COLO829 (cell line): ENCODE measurements around the gene TLCD3A.
"Not testable (repeated sequence)": the region's sequence is repeated elsewhere in the genome, so short reads cannot be mapped to it uniquely, and the experiment has no call there.

ENCODE experiments used
- DNase-seq: peaks from one replicate; pipeline ENCODE4 v3.0.0; 2012; ENCODE audit warnings: low spot score

Gene TLCD3A

DNA sequence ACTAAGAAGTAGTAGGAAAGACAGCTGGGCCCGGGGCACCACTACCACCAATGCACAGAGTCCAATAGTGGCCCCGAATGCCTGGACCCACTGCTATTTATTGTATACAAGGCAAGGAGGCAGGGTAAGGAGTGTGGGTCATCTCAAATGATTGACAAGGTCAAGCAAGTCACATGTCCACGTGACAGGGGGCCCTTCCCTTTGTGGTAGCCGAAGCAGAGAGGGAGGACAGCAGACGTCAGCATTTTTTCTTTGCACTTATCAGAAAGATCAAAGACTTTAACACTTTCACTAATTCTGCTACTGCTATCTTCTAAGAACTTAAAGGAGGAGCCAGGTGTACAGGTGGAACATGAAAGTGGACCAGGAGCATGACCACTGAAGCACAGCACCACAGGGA lies 24.3 kb upstream of the TLCD3A start:
- no peak for DNase-seq

DNA sequence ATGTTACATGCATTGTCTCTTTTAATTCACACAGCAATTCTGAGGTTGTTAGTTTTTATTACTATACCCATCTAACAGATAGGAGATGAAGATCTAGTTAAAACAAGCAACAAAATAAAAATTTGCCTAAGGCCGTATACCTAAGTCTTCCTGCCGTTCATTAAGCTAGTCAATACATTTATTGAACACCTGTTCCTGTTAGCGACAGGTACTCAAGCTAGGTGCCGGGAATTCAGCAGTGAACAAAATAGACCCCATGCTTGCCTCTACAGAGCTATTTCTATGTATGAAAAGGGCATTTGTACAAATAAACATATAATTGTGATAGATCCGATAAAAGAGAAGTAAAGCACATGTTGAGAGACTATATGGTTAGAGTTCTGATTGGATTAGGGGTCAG lies 14.3 kb upstream of the TLCD3A start:
- DNase-seq, result no peak

DNA sequence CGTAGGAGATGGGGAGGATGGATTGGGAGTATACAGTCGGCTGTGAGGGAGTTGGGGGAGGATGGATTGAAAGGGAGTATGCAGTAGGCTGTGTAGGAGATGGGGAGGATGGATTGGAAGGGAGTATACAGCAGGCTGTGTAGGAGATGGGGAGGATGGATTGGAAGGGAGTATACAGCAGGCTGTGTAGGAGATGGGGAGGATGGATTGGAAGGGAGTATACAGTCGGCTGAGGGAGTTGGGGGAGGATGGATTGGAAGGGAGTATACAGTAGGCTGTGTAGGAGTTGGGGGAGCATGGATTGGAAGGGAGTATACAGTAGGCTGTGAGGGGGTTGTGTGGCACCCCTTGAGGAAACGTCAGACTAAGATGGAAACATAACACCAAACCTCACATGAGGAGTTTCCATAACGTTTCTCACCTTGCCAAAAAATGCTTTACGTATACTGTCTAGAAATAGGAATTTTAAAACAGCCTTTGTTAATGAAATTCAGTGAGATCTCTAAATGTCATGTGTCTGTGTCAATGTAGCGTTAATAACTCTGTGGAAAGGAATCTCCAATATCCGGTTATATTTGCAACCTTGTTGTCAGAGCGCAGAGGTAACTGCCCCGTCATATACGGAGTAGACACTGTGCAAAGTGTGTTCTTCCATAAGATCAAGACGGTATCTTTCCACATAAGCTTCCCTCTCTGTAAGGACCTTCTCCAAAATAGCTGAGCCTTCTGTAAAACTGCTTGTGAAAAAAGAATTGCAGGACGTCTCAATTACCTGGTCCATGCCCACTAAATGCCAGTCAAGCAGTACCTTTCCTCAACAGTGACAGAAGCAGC lies 11.5 kb upstream of the TLCD3A start:
- no peak for DNase-seq

DNA sequence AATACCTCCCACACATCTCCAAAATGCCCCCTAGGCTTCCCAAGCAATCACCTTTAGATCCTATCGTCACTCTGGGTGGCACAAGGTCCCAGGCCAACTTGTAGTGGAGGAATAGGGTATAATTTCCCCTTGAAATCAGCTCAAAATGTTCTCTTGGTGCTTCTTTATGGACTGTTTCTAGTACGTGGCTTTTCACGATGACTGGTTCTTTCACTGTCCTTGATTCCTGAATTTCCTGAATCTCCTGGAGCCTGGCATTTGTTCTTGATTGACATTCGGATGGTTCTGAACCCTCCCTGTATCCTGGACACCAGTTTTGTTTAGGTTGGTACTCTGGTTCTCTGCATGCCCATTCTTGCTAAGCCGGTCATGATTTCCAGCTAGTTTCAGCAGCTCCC lies 10.9 kb upstream of the TLCD3A start:
- DNase-seq, result no peak

DNA sequence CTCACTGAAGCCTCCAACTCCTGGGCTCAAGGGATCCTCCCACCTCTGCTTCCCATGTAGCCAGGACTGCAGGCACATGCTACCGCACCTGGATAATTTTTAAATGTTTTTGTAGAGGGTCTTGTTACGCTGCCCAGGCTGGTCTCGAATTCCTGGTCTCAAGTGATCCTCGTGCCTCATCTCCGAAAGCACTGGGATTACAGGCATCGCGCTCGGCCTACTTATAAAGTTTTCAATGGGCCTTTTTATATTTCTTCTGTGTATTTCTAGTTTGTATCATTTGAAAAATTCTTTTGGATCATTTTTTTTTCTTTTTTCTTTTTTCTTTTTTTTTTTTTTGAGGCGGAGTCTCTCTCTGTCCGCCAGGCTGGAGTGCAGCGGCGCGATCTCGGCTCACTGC lies 7.3 kb upstream of the TLCD3A start:
- DNase-seq, result no peak

DNA sequence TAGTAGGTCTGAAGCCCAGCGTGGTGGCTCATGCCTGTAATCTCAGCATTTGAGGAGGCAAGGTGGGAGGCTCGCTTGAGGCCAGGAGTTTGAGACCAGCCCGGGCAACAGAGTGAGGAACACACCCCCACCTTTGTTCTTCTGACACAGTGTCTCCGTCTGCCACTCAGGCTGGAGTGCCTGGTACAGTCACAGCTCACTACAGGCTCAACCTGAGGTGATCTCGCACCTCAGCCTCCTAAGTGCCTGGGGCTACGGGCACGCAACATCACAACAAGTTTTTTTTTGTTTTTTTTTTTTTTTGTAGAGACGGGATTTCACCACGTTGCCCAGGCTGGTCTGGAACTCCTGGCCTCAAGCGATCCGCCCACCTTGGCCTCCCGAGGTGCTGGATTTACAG lies 6.7 kb upstream of the TLCD3A start:
- no peak for DNase-seq

DNA sequence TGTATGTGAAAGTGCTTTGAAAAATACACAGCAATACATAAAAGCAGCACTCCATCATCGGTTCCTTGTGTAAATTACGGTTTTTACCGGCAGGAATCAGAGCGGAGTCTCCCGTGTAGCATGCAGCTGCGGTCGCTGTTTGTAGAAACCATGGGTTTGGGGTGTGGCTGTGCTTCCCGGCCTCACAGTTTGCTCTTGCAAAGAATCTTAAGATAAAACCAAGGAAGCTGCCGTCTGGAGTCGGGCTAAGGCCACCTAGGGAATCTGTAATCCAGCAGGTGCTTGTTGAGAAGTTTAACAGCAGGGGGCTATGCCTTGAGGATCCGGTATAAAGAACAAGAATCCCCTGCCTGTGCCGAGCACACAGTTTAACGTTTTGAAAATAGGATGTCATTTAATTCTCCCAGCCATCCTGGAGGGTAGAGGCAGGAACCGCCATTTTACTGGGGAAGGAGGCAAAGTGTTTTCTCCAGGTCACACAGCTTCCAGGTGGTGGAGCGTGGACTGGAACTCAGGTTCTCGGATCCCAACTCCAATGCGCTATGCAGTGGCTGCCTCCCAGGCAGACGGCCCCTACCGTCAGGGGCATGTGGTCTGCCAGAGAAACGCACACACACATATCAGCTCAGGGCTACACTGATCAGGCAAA lies 6.0 kb upstream of the TLCD3A start:
- DNase-seq, result no peak

DNA sequence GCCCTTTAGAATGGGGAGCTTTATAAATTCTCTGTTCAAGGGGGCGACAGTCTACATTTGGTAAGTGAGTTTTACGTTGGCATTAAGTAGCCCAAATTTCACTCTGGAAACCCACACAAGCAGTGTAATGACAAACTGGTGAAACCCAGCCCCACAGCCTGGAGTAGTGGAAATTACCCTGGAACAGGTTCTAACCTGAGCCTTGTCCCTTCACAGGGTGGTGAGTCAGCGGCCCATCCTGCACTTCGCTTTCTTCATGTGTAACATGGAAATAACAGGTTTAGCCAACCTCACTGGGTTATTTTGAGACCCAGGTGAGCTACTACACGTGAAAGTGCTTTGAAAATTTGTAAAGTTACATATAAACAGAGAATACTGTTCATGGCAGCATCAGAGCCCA lies 3.5 kb upstream of the TLCD3A start:
- no peak for DNase-seq

DNA sequence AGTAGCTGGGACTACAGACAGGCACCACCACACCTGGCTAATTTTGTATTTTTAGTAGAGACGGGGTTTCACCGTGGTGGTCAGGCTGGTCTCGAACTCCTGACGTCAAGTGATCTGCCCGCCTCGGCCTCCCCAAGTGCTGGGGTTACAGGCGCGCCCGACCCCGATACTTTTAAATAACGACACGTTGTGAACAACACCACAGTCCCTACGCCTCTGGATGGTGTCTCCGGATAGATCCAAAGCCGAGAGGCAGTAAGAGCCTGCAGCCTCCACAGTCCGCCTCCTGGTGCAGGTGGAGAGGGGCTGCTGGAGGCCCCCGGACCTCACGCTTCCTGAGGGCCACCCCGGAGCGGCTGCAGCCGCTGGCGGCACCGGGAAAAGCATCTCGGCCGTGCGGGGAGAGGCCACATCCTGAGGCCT lies 741 bp upstream of the TLCD3A start:
- no peak for DNase-seq

DNA sequence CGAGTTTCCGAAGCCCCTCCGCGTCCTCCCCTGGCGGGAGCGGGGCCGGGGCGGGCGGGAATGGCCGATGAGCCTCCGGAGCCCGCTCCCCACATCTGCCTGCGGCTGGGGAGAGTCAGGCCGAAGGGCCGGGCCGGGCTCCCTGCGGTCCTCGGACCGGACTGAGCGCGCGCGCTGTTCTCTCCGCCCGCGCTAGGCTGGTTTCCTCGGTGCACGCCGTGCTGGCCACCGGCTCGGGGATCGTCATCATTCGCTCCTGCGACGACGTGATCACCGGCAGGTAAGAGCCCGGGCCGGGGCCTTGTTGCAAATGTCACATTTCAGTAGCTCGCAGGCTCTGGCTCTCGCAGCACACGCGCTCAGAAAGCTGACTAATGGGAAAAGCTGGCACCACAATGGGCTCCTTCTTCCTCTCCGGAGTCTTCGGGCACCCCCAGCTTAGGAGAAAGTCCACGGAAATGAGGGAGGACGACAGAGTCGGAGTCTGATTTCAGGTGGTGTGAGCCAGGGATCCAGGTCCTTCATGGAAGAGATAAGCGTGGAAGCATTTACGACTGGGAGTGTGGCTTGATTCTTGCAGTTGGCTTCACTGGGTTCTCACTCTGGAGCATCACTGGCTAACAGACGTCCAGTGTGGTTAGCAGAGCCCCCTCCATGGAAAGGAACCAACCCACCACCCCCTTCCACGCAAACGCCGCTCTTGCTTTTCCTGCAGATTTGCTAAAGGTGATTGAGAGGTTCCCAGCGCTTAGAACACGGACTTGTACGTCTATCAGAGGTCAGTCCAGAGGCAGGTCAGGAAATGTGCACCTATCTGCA lies 715 bp downstream of the TLCD3A start:
- no peak for DNase-seq

DNA sequence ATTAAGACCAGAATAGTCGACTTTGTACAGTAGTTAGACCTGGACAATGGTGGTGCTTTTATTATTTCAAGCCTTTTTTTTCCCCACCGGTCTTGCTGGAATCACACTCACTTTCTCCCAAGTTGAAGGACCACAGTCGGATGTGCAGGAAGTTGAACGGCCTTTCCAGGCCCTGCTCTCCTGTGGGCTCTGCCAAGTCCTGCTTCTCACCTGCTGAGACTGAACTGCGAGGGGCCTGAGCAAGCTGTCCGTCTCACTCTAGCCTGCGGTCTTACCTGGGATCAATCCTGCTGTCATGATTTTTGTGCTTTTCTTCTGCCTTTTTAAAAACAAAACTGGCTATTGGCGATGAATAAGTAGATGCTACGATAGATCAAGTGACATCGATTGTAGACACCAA lies 1.3 kb downstream of the TLCD3A start:
- no peak for DNase-seq

DNA sequence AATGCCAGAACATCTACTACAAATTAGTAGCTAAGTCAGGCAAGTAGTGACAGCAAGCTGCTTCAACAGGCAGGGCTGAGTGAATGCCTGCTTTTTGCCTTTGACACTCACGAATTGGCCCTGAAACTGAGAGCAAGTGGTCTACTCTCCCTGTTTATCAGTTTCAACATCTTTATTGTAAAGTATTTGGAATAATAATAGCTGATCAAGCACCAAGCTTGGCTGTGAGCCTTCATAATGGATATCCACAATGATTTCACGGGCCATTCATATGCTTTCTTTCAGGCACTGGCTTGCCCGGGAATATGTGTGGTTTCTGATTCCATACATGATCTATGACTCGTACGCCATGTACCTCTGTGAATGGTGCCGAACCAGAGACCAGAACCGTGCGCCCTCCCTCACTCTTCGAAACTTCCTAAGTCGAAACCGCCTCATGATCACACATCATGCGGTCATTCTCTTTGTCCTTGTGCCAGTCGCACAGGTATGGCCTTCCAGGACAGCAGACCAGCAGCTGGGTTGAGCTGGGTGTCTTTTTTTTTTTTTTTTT lies 5.2 kb downstream of the TLCD3A start:
- no peak for DNase-seq

DNA sequence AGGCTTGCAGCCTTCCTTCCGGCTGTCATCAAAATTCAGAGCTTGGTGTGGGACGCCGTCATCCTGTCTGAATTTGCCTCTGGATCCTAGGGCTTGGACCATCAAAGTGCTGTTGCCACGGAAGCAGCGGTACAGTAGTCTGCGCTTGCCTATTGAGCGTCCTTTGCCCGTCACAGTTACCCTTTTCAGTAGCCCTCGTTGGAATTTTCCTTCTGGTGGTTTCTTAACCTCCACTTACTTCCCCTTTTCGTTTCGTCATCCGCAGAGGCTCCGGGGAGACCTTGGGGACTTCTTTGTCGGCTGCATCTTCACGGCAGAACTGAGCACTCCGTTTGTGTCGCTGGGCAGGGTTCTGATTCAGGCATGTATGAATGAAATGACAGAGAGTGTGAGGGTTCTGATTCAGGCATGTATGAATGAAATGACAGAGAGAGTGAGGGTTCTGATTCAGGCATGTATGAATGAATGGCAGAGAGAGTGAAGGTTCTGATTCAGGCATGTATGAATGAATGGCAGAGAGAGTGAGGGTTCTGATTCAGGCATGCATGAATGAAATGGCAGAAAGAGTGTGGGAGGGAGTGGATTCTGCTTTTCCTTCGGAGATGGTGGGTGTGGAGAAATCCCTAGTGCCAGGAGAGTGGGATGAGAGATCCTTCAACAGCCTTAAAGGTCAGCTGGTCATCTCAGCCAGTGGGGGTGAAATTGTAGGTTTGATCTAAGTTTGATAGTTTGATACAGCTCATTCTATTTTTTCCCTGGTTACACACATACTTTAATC lies 8.0 kb downstream of the TLCD3A start:
- DNase-seq, result no peak

DNA sequence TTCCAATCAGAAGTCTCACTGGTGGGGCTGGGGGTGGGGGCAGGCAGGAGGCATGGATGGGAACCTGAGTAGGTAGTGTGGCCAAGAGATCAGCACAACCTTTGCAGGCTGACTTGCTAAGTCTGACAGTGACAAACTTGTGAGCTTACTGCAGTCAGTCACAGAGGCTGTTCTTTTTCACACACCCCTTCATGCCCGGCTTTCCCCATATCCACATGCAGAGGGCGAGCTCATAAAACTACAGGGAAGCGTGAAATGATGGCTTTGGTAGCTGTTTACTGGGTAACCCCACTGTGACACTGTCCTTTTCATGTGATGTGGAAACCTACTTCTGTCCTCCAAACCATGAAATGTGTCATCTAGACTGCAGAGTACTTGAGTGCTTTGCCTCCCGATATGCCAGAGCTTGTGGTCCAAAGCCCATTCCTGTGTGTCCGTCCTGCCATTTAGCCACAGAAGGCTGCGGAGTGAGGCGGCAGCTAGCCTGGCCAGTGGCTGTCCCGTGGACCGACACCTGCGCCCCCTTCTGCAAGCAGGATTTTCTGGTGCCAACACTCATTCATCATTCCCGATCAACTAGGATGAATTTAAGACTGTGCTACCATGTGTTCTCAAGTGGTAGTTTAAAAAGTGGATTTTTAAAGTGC lies 9.9 kb downstream of the TLCD3A start:
- no peak for DNase-seq

DNA sequence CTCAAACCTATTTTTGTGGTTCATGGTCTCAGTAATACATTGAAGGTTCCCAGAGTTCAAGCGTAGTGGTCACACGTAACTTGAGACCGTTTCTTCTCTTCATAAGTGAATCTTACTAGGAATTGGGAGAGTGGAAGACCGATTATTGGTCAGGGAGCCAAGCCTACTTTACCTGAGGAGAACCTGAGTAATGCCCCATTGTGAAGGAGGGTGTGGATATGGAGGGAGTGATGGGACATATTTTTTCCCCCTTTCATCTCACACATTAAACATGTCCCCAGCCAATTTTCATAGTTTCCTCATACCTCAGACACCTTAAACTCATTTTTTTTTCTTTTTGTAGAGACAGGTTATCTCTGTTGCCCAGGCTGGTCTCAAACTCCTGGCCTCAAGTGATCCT lies 10.7 kb downstream of the TLCD3A start:
- DNase-seq, result no peak

DNA sequence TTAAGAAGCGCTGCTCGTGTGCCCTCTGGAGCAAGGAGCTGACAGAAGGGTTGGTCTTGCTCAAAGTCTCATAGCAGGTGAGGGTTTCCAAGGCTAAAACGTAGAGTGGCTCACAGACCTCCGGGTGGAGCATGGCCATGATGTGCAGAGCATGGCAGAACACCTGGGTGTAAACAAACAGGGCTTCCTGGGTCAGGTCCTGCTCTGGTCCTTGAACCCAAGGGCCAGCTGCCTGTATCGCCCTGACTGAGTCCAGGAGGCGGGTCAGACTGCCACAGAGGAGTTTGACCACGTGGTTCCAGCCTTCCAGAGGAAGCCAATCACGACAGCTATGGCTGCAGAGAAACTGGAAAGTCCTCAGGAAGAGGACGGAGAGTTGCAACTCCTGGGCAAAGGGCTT lies 12.5 kb downstream of the TLCD3A start:
- DNase-seq, result no peak

DNA sequence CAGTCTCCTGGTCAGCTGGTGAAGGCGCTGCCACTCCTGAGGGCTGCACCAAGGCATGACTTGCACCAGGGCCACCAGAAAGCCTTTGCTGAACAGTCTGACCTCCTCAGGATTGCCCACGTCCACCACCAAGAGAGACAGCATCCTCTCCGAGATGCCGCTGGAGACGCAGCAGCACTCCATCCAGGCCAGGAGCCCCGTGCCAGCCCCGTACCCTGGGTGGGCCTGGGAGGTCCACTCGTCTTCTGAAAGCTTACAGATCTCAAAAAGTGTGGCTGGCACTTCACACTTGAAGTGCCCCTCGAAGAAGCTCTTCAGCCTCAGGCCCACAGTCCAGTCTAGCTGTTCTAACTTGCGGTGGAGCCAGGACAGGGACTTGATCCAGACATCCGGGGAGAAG lies 13.0 kb downstream of the TLCD3A start:
- DNase-seq, result no peak

DNA sequence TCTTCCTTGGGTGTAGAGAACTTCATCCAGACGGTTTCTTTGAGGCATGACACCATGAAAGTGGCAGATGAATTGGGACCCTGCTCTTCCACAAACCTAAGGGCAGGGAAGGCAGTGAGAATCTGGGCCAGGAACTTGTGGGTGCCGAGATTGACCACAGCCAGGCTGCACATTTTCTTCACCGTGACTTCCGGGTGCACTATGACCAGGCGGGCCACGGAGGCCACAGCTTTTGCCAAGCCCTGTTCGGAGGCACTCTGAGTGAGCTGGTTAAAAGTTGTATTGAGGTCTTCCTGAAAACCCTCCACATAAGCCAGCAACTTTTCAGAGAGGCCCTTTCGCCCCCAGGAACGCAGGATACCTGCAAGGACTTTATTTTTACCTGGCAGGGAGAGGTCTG lies 13.8 kb downstream of the TLCD3A start:
- DNase-seq, result no peak

DNA sequence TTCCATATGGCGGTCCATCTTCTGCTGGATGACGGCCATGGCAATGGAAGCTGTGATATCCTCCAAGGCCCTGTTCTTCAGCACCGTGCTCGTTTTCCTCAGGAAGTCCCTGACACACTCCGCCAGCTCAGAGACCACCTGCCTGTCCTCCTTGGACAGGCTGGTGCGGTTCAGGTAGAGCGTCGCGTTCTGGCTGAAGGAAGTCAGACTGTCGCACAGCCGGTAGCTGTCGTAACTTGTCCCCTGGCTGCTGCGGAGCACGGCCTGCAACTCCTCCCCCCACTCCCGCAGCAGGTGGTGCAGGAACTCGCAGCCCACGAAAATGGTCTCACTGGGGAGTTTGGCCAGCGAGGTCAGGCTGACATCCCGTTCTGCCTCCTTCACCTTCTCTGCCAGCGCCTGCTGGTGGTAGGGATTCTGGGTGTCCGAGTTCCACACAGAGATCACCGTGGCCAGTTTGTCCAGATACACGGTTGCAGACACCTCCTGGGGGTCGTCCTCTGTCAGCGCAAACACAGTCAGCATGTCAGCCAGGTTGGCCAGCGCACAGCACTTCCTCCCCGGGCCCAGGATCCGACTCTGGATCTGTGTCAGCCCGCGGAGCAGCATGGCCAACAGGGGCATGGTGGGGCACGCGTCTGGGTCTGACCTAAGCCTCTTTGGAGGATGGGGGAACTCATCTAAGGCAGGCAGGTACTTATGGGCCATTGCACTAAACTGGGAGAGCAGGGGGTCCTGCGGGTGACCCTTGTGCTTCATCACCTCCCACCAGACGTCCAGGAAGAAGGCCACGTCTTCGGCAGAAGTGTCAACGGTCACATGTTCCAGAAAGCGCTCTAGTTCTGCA lies 14.6 kb downstream of the TLCD3A start:
- DNase-seq, result no peak

DNA sequence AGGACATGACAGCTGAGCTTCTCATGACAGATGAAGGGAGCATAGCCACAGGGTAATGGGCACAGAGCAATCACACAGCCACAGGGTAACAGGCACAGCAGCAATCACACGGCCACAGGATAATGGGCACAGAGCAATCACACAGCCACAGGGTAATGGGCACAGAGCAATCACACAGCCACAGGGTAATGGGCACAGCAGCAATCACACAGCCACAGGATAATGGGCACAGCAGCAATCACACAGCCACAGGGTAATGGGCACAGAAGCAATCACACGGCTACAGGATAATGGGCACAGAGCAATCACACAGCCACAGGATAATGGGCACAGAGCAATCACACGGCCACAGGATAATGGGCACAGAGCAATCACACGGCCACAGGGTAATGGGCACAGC lies 16.2 kb downstream of the TLCD3A start:
- DNase-seq, result not testable (repeated sequence)
